Lower leg skin (tissue), 4 donors: ENCODE measurements around the gene HMGB4. TPM values are rescaled to one million over a fixed set of nuclear protein-coding genes. Genes with fewer than 3 reads are reported as not detected.

Experiments
- DNase-seq, 2 donors: peaks; one replicate each; pipeline ENCODE4 v3.0.0-alpha.2; 2019; ENCODE audit warnings: low spot score in 2 of 2
- H3K4me3 ChIP-seq: fragments of 200-600 bp; sonication (generic); 2 replicates; pipeline ENCODE4 v1.5.1; 2017; ENCODE audit warnings: mild to moderate bottlenecking, low read depth; ENCODE audit not compliant: poor library complexity, severe bottlenecking
- POLR2A ChIP-seq, 2 donors: fragments of 450-650 bp; IDR thresholded peaks; one replicate each; pipeline ENCODE4 v1.6.1; 2016 to 2017; ENCODE audit warnings: antibody characterized with exemption in 2 of 2, mild to moderate bottlenecking in 1 of 2, moderate library complexity in 1 of 2
- WGBS, 2 donors: methylation state at CpG; one replicate each; pipeline ENCODE4 v1.1.5; 2018; 5-methylcytosine and 5-hydroxymethylcytosine counted together
- intact Hi-C: fragments of 100-400 bp; cut with DNase I; formaldehyde crosslinking; loops from one replicate; pipeline ENCODE4 v1.15.0; 2023; ENCODE audit warnings: low total_unique reads
- total RNA-seq, 4 donors: library from RNA; depleted of rRNA; stranded (reverse); fragments of >200 nt; gene quantifications; one replicate each; pipeline ENCODE4 v1.1.0, GENCODE V29; 2016
- TF ChIP-seq, protein P1 (sequence below), 3 donors: fragments of 450-650 bp; IDR thresholded peaks; one replicate each; pipeline ENCODE4 v1.5.1; 2016; ENCODE audit warnings: antibody characterized with exemption in 3 of 3, mild to moderate bottlenecking in 3 of 3, moderate library complexity in 2 of 3

Gene HMGB4
- total RNA-seq, 4 donors from 2014 or later = not detected

DNA sequence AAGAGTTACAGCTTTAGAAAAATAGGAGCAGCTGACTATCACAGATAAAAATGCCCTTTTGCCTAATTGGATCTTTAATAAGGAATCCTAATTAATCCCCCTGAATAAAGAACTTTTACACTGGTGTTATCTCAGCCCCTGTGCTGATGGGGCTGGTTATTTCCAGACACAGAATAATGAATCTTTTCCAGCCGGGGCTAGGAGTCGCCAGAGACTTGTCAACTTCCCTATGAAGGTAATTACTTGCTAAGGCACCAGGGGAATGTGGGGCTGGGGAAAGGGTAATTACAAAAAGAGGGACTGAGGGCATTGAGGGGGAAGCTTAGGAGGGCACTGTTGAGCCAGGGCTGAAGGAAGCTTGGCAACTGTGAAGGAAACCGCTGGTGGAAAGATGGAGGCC is 34.5 kb downstream of the HMGB4 start:
- no peak overlapping the region for H3K4me3 ChIP-seq
- peak in 1 of 2 donors; percentile 48 for DNase-seq
- TF ChIP-seq POLR2A (IDR thresholded peaks at IDR 0.05) = no peak
- TF ChIP-seq, protein P1, sequence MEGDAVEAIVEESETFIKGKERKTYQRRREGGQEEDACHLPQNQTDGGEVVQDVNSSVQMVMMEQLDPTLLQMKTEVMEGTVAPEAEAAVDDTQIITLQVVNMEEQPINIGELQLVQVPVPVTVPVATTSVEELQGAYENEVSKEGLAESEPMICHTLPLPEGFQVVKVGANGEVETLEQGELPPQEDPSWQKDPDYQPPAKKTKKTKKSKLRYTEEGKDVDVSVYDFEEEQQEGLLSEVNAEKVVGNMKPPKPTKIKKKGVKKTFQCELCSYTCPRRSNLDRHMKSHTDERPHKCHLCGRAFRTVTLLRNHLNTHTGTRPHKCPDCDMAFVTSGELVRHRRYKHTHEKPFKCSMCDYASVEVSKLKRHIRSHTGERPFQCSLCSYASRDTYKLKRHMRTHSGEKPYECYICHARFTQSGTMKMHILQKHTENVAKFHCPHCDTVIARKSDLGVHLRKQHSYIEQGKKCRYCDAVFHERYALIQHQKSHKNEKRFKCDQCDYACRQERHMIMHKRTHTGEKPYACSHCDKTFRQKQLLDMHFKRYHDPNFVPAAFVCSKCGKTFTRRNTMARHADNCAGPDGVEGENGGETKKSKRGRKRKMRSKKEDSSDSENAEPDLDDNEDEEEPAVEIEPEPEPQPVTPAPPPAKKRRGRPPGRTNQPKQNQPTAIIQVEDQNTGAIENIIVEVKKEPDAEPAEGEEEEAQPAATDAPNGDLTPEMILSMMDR (IDR thresholded peaks at IDR 0.05) = no peak
- 76 to 82% methylated on average over 3 of the region's 3 CpGs for WGBS, 2 donors
- intact Hi-C loops = no loop called here

DNA sequence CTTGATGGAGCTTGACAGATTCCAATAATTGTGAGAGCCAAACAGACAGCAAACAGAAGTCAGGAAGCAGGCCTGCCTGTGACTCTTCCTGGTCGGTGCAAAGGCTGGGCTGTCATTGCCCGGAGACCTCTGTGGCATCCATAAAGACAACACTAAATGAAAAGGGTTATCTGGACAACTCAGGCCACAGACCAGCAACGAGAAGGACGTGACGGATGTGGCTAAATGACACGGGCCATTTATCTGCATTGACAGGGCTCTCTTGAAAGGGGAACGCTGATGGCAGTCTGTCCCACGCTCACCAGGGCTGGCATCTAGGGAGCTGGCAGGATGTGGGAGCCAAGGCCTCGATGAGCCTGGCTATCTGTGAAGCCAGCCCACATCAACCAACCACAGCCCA is 35.0 kb downstream of the HMGB4 start:
- H3K4me3 ChIP-seq = no peak overlapping the region
- DNase-seq = peak in 1 of 2 donors; percentile 59
- intact Hi-C loops = no loop called here
- WGBS, 2 donors = 78 to 81% methylated on average over 9 of the region's 9 CpGs
- TF ChIP-seq POLR2A (IDR thresholded peaks at IDR 0.05) = no peak
- TF ChIP-seq, protein P1 (IDR thresholded peaks at IDR 0.05) = no peak

DNA sequence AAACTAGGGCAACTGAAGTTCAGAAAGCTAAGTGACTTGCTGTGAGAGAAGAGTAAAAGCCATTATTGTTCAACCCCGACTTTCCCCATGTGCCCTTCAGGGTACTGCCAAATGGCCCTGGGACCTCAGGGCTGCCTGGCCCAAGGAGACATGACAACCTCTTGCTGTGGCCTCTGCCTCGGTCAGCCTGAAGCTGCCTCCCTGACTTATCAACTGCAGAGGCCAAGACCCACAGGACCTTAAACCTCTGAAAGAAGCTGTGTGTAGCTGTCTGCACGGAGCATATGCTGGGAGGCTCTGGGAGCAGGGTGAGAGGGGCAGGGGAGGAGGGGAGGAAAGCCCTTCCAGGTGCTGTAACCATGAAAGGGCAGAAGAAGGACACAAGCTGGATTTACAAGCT is 35.9 kb downstream of the HMGB4 start:
- DNase-seq = peak in 1 of 2 donors; percentile 52
- intact Hi-C loops = no loop called here
- no peak overlapping the region for H3K4me3 ChIP-seq
- 92 to 93% methylated on average over 3 of the region's 3 CpGs for WGBS, 2 donors
- TF ChIP-seq, protein P1 (IDR thresholded peaks at IDR 0.05) = no peak
- no peak for TF ChIP-seq POLR2A (IDR thresholded peaks at IDR 0.05)

DNA sequence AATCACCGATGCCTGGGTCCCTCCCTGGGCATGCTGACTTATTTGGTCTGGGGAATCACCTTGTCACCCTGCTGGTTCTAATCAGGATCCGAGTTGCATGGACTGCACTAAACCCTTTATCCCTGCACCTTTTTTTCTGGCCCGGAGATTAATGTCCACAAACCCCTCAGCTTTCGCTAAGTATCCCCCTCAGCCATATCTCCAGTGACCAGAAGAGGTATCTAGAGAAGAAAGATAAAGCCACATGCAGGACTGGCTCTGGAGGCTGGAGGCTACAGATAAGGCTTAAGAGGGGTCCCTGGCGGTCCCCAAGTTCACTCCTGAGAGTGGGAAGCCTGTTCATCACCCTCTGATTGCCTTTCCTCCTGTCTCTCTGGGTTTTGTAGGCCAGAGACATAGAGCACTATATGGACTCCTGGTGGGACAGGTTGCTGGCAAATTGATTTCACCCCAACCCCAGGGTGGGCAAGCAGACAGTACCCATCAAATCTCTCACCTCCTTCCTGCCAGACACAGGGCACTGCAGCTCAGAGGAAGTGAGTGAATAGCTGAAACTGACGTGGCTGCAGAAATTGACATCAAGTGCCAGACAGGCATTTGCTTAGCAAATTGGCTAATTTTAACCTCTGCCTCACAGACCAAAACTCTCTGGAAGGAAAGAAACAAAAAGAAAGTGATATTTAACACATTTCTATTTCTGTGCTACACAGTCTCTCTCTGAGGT is 38.8 kb downstream of the HMGB4 start:
- H3K4me3 ChIP-seq = no peak overlapping the region
- no peak for DNase-seq
- 64 to 75% methylated on average over 6 of the region's 6 CpGs for WGBS, 2 donors
- TF ChIP-seq, protein P1 (IDR thresholded peaks at IDR 0.05) = no peak
- no peak for TF ChIP-seq POLR2A (IDR thresholded peaks at IDR 0.05)
- intact Hi-C loops = no loop called here

DNA sequence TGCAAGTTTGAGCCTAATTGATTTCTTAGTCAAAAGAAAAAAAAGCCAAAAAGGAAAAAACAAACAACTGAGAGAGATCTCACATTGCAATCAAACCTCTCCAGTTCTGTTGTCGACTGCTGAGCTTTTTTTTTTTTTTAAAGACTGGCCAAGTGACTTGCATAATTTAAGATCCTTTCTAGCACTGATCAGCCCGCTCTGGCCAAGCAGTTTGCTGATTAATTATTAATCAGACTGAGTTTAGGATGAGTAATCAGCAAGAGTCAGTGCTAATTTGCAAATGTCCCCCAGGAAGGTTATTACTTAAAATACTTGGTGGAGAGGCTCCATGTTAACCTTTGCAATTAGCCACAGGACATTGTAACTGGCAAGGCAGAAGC is 39.3 kb downstream of the HMGB4 start:
- DNase-seq = no peak
- 5 to 25% methylated on average over 2 of the region's 2 CpGs for WGBS, 2 donors
- H3K4me3 ChIP-seq = no peak overlapping the region
- intact Hi-C loops = no loop called here
- TF ChIP-seq, protein P1 (IDR thresholded peaks at IDR 0.05) = no peak
- no peak for TF ChIP-seq POLR2A (IDR thresholded peaks at IDR 0.05)

DNA sequence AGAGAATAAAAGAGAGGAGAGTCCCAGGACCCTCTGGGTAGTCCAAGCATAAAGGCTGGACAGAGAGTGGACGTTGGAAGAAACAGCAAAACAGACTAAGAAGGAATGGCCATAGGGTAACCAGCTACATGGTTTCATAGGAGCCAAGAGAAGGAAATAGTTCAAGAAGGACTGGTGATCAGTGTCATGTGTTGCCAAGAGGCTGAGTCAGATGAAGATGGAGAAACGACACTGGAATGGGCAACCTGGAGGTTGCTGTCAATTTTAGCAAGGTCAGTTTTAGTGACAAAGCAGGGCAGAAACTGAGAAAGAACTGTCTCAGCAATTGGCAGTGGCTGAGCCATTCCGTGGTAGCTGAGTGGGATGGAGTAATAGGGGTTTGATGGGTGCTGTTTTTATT is 41.4 kb downstream of the HMGB4 start:
- 61 to 62% methylated on average over 3 of the region's 3 CpGs for WGBS, 2 donors
- intact Hi-C loops = no loop called here
- DNase-seq = peak in 1 of 2 donors; percentile 3
- TF ChIP-seq, protein P1 (IDR thresholded peaks at IDR 0.05) = no peak
- H3K4me3 ChIP-seq = no peak overlapping the region
